IPS DF 6.9 (cell line): ENCODE results near the gene FGD3.

Experiments used
- DNase-seq: peaks from one replicate; pipeline ENCODE4 v3.0.0-alpha.2; 2013; ENCODE audit warnings: low read depth, low spot score
- H3K27ac ChIP-seq: one replicate; pipeline ENCODE4 v1.5.1; 2013; ENCODE audit warnings: low read length, control low read depth
- H3K27me3 ChIP-seq: 2 replicates; pipeline ENCODE4 v1.6.1; 2013; ENCODE audit warnings: mild to moderate bottlenecking, low read length; ENCODE audit not compliant: control insufficient read depth, insufficient read depth
- H3K36me3 ChIP-seq: 2 replicates; pipeline ENCODE4 v1.6.1; 2013; ENCODE audit warnings: low read length; ENCODE audit not compliant: control insufficient read depth, insufficient read depth
- H3K4me1 ChIP-seq: 2 replicates; pipeline ENCODE4 v1.6.1; 2013; ENCODE audit warnings: low read length; ENCODE audit not compliant: control insufficient read depth, insufficient read depth
- H3K4me3 ChIP-seq: 2 replicates; pipeline ENCODE4 v1.5.1; 2013; ENCODE audit warnings: mild to moderate bottlenecking, low read length
- H3K9me3 ChIP-seq: 2 replicates; pipeline ENCODE4 v1.6.1; 2013; ENCODE audit warnings: low read length, inconsistent platforms; ENCODE audit not compliant: control insufficient read depth, insufficient read depth
- WGBS: extraction: QIAGEN DNeasy Blood & Tissue Kit; methylation state at CpG from one replicate; pipeline ENCODE4 v1.1.7; 2013; ENCODE audit warnings: mixed read lengths, missing lambda C conversion rate; ENCODE audit not compliant: insufficient read length, insufficient coverage; 5-methylcytosine and 5-hydroxymethylcytosine counted together

Gene FGD3

DNA sequence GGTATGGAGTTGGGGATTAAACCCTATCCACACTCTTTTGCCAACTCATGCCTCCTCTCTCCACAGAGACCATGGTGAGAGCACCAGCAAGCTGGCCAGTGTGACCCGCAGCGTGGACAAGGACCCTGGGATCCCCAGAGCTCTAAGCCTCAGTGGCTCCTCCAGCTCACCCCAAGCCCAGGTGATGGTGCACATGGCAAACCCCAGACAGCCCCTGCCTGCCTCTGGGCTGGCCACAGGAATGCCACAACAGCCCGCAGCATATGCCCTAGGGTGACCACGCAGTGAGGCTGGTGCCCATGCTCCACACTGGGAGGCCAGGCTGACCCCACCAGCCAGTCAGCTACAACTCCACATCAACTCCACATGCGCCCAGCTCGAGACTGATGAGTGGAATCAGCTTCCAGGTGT, 137.2 kb downstream of the FGD3 start:
- Histone ChIP-seq H3K27me3 (no peaks in the 10 kb centered on the region), H3K4me3 (no peak overlapping the region), H3K9me3 (no peaks in the 10 kb centered on the region; the same call in 1 of the 2 replicates), H3K36me3 (no peaks in the 10 kb centered on the region), H3K27ac (no peak overlapping the region), H3K4me1 (no peaks in the 10 kb centered on the region)
- no peak for DNase-seq
- no CpG with 5 or more reads among the region's 6 CpGs for WGBS

DNA sequence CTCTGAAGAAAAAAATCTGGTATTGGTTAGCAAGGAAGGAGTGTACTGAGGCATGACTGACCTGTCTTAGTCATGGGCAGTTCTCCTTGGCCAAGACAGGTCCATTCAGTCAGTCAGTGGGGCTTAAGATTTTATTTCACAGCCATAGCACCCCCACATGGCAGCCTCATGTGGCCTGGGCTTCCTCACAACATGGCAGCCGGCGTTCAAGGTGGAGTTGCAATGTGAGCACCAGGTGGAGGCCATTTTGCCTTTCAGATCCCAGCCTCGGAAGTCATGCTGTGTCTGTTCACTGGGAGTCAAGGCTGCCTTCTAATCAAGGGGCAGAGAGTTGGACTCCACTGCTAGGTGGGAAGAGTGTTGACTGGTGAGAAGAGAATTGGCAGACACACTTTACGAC, 138.4 kb downstream of the FGD3 start:
- H3K27me3 ChIP-seq, result no peaks in the 10 kb centered on the region
- H3K9me3 ChIP-seq, result no peaks in the 10 kb centered on the region; the same call in 1 of the 2 replicates
- no CpG with 5 or more reads among the region's 4 CpGs for WGBS
- no peak overlapping the region for H3K4me3 ChIP-seq
- no peak for DNase-seq
- no peaks in the 10 kb centered on the region for H3K36me3 ChIP-seq
- no peaks in the 10 kb centered on the region for H3K4me1 ChIP-seq
- H3K27ac ChIP-seq, result no peak overlapping the region
